ENCODE measurements around the gene SSR1.
"Not testable (repeated sequence)": the region's sequence is repeated elsewhere in the genome, so short reads cannot be mapped to it uniquely, and the experiment has no call there.

SSR1 gene

DNA sequence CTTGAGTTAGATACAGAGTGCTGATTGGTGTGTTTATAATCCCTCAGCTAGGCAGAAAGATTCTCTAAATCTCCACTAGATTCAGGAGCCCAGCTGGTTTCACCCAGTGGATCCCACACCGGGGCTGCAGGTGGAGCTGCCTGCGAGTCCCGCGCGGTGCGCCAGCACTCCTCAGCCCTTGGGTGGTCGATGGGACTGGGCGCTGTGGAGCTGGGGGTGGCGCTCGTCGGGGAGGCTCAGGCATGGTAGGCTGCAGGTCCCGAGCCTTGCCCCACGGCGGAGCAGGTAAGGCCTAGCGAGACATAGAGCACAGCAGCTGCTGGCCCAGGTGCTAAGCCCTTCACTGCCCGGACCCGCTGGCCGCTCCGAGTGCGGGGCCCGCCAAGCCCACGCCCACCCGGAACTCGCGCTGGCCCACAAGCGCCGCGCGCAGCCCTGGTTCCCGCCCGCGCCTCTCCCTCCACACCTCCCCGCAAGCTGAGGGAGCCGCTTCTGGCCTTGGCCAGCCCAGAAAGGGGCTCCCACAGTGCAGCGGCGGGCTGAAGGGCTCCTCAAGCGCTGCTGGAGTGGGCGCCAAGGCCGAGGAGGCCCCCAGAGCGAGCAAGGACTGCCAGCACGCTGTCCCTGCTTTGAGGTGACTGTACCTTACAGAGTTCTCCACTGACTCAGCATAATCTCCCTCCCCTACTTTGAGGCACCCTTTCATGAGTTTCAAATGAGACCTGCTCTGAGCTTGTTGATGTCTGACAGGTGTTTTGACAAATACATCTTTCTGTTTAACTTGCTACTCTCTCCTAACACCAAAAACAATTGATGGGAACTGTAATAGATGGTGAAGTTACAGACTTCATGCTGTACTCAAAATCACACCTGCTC, 3.9 kb upstream of the SSR1 start:
- DNase-seq: no peak

DNA sequence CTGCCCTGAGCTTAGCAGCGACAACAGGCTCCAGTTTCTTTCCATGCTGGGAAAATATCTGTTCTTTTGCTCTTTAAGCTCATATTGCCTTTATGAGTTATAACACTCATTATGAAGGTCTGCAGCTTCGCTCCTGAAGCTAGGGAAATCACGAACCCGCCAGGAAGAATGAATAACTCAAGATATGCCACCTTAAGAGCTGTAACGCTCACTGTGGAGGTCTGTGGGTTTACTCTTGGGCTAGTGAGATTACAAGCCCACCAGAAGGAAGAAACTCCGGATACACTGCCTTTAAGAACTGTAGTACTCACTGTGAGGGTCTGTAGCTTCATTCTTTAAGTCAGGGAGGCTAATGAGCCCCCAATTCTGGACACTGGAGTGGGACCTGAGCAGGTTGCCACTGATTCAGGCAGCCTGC, 3.0 kb upstream of the SSR1 start:
- no peak for DNase-seq

DNA sequence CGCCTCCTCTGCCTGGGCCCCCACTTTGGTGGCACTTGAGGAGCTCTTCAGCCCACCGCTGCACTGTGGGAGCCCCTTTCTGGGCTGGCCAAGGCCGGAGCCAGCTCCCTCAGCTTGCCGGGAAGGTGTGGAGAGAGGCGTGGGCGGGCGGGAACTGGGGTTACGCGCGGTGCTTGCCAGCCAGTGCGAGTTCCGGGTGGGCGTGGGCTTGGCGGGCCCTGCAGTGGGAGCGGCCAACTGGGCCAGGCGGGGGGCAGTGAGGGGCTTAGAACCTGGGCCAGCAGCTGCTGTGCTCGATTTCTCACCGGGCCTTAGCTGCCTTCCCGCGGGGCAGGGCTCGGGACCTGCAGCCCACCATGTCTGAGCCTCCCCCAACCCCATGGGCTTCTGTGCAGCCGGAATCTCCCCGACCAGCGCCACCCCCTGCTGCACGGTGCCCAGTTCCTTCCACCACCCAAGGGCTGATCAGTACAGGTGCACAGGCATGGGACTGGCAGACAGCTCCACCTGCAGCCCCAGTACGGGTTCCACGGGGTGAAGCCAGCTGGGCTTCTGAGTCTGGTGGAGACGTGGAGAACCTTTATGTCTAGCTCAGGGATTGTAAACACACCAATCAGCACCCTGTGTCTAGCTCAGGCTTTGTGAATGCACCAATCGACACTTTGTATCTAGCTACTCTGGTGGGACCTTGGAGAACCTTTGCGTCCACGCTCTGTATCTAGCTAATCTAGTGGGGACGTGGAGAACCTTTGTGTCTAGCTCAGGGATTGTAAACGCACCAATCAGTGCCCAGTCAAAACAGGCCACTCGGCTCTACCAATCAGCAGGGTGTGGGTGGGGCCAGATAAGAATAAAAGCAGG, 2.3 kb upstream of the SSR1 start:
- DNase-seq: not testable (repeated sequence)

DNA sequence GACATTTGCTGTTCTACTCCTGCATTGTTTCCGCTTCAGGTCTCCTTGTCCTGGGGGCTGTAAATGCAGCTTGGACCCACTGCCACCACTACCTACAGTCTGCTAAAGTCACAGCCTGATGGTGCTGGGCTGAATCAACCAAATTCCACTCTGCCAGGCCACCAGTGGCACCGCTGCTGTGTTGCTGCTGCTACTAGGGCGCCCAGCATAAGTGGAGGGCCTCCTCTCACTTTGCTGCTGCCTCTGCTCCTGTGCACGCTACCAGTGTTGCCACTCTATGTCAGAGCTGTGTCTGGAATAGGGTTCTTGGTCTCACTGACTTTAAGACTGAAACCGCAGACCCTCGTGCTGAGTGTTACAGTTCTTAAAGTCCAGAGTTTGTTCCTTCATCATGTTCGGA, 1.4 kb upstream of the SSR1 start:
- DNase-seq: no peak

DNA sequence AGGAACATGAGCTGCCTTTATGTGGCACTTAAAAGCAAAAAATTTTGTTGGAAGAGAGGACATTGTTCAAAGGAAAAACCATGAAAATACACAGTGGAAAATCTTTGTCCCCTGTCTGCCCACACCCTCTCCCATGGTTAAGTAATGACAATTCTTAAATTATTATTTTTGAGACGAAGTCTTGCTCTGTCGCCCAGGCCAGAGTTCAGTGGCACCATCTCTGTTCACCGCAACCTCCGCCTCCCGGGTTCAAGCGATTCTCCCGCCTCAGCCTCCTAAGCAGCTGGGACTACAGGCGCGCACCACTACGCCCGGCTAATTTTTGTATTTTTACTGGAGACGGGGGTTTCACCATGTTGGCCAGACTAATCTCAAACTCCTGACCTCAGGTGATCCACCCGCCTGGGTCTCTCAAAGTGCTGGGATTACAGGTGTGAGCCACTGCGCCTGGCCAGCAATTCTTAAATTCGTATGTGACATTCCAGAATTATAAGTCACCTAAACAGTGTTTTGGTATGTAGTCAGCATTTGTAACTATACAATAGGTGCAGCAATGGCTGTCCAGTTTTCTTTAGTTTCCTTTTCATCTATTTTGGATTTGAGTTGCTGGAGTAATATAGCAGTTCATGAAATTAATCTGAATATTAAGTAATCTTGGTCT, 636 bp upstream of the SSR1 start:
- no peak for DNase-seq

DNA sequence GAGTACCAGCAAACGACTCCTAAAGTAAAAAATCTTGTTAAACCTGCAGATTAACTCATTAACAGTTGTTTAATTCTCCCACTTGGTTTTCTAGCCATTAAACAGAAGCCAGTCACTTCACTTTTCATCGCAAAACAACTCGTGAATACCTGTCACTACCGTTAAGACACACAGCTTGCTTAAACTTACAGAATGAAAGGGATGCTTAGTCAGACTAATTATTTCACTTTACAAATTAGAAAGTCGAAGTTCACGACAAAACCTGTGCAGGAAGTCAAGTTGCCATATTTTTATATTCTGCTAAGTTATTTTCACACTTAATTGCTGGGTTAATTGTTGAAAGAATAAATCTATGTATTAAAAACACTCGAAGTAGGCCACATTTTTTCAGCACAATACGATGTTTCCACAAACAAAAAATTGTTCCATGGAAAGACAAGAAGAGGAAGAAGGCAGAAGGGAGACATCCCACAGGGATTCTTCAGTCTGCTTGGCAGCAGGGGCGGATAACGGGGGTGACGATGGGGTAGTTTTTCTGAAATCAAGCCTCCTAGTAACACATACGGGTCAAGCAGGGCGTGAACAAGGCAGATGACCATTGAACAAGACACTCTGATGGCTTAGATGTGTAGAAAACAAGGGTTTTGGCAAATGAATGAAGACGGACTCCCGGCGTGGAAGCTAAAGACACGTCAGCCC, 933 bp downstream of the SSR1 start:
- DNase-seq: no peak

DNA sequence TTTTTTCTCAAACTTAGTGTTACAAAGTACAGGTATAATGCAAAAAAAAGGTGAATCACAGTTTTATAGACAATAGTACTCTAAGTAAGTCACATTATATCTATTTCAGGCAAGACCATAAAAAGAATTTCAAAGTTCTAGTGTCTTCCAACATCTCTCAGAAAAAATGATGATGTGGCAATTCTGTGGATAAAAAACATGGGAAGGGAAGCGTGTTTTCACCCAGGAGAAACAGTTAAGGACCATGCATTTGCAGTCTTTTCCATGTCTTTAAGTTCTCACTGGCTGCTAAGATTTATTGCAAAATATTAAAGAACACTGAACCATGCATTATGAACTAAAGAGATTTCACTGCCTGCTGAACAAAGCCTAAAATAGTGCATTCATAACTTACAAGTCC, 1.8 kb downstream of the SSR1 start:
- no peak for DNase-seq

DNA sequence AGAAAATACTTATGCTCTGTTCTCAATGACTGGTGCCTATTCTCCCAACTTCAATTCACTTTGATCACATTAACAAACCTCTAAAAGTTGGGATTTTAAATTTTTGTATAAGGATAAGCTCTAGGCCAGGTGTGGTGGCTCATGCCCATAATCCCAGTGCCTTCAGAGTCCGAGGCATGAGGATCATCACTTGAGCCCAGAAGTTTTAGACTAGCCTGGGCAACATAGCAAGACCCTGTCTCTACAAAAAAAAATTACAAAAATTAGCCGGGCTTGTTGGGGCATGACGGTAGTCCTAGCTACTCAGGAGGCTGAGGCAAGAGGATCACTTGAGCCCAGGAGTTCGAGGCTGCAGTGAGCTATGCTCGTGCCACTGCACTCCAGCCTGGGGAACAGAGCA, 3.9 kb downstream of the SSR1 start:
- DNase-seq: no peak

DNA sequence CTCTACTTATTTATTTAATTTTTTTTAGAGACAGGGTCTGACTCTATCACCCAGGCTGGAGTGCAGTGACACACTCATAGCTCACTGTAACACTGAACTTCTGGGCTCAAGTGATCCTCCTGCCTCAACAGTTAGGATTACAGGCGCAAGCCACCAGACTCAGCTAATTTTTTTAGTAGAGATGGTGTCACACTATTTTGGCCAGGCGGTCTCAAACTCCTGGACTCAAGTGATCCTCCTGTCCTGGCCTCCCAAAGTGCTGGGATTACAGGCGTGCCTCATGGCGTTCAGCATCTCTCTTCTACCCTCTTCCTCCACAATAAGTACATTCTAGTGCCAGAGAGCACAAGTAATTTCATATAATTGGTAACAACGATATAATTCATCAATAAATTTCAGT, 5.5 kb downstream of the SSR1 start:
- DNase-seq: no peak

DNA sequence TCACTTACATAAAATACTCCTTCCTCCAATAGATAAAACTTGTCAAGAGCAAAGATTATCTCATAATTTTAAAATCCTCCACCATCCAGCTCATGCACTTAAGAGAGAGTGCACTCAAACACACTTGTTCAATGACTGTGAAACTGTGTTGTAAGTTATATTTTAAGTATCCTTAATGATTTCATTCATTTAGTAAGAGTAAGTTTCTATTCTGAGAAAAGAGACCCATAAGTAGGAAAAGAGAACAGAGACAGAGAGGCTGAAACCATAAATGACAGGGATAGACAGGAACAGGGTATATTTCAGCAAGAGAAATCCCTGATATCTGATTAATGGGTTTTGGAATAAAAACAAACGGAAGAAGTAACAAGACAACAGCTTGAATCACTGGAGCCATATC, 8.2 kb downstream of the SSR1 start:
- DNase-seq: no peak

DNA sequence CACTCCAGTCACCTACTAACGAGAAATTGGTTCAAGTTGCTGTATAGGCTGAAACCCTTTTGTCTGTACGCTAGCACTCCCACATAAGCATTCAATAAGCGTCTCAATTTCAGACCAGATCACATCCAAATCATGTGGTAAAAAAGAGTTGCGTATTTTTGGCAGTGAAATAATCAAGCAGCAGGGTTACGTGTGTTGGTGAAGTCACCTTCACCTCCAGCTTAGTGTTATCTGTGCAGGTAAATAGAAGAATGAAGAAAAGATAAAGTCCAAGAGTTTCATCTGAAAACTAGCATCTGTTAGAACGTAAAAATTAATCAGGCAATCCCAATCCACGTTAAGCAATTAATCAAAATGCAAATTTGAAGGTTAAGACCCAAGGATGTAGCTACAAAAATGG, 11.3 kb downstream of the SSR1 start:
- DNase-seq: no peak

DNA sequence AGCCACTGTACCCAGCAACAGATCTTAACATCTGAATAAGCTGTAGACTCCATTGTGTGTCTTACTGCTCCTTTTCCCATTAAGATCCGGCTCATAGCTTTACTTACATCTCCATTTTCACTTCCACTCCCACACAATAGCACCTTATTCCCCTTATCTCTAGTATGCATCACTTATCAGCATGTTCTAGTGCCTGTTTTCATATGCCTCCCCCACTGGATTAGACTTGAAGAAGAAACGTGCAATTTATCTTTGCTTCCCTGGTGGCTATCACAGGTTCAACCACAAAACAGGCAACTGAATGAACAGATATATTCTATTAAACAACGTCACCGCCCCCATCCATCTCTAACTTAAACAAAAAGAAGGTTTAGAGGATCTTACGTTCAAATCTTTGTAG, 12.1 kb downstream of the SSR1 start:
- no peak for DNase-seq

DNA sequence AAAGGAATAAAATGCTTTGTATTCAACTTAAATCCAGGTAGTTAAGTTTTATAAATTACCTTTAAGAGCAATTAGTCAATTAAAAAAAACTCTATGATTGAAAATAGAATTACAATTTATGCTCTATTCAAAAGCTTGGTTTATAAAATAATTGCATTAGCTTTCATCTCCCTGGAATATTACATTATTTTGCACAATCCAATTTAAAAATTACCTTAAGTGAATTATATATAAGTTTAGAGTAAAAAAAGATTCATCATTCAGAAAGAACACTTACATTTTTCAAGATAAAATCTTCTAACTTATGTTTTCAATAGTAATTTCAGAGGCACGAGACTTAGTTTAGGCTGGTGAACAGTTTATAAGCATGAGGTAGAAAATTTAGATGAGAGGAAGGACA, 14.9 kb downstream of the SSR1 start:
- no peak for DNase-seq

DNA sequence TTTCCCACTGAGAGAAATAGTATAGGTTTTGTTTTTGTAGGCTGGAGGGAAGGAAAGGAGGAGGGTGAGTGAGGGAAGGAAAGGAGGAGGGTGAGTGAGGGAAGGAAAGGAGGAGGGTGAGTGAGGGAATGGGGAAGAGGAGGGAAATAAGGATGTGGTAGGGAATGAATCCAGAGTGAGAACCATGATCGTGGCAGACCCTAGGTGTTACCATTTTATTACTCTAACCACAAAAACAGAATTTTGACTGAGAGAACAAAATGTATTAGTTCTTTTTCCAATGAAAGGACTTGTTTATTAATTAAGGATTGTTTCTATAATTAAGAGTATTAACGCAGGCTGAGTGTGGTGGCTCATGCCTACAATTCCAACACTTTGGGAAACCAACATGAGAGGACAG, 16.4 kb downstream of the SSR1 start:
- DNase-seq: no peak

DNA sequence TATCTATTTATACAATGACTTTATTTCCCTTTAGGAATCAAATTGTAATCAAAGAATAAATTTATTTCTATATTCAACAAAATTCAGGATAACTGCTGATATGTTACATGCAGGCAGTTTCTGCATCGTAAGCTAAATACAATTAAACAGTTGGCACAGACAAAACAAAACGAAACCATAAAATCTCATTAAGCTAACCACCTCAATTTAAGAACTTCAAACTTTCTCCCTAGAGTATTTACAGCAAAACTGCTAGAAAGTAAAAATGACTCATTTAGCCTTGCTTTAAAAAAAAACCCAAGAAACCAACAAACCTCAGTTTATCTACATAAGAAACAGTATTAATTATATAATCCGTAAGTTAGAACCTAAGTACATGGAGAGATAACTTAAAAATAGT, 17.1 kb downstream of the SSR1 start:
- DNase-seq: no peak

DNA sequence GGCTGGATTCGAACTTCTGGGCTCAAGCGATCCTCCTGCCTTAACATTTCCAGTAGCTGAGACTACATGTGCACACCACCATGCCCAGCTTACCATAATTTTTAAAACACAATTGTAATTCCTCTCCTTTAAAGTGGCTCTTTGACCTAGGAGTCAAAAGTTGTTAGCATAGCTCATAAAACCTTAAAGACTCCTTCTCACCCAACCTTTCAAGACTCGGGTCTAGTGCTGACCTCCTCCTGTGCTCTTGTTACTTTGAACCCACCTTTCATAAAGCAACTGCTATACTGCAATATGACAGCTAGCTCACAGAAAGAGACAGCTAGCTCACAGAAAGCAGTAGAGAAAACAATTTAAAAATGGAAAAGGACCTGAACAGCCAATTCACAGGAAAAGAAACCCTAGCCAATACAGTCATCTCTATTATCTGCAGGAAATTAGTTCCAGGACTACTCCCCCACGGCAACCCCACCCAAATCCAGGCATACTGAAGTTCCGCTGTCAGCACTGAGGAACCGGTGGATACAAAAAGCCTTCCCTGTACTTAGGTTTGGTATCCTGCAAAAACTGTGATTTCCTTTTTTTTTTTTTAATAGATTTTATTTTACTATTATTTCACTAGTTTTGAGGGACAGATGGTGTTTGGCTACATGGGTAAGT, 20.3 kb downstream of the SSR1 start:
- DNase-seq: no peak

DNA sequence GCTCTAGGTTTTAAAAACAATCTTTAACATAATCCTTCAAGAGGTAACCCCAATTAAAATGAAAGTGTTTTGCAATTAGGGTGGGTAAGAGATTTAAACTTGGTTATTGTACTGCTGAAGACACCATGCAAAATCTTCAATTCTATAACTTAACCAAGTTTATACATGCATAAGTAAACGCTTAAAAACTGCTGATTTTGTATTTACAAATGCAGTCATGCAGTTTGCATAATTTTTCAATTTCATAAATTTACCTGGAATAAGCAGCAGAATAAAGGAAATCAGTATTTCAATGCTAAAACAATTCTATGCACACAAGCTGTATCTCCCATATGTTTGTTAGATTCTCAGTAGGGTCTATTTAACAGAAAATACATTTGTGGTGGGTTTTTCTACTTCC, 22.9 kb downstream of the SSR1 start:
- no peak for DNase-seq

DNA sequence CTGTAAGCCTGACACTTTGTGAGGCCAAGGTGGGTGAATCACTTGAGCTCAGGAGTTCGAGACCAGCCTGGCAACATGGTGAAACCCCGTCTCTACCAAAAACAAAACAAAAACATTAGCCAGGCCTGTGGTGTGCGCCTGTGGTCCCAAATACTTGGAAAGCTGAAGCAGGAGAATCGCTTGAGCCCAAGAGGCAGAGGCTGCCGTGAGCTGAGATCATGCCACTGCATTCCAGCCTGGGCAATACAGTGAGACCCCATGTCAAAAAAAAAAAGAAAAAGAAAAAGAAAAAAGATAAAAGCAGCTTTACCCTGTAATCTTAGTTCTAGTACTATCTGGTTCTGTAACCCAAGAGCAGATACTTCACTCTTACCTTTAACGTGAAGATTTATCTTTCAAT, 27.6 kb downstream of the SSR1 start:
- DNase-seq: no peak

DNA sequence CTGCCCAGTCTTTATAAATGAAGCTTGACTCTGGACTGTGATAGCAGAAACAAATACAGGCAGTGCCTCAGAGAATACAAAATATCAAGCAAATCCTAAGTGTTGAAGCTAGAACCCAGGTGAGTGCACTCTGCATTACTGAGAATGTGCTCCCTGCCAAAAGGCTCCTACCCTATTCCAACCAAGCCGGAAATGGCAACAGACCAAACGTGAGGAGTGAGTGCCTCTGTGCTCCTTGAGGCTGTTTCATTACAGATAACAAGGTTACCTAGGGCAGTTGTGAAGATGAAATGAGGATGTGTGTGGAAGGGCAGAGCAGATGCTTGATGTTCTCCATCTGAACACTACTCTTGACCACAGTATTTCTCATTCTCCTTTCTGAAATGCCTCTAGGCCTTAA, 29.3 kb downstream of the SSR1 start:
- no peak for DNase-seq

DNA sequence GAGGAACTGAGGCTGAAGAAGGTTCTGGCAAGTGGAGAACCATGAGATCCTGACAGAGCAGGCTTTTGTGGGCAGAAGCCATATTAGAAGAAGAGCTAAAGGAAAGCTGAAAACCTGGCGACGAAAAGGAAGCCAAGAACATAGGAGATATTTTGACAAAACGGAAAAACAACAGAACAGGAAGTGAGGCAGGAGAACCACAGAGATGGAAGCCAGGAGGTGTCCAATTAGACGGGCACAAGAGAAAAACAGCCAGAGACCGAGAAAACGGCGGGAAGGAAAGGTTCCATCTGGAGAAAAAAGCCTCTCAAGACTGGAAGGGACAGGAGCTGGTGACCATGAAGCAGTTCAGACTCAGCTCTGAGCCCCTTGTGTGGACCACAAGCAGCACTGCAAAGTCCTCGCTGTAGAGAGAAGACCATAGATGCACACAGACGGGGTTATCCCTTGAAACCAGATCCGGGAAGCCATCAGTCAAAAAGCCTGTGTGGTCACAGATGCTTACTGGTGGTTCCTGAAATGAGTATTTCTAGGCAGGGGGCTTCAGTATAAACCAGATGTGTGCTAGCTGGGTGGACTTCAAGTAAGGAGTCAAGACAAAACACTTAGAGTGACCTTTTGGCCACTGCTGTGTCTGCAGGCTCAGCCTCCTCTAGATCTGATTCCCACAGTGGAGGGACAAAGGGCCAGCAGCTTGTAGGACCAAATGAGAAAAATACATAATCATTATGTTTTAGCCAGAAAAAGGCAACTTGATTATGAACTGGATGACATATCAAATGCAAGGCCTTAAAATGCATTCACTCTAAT, 30.7 kb downstream of the SSR1 start:
- DNase-seq: no peak

DNA sequence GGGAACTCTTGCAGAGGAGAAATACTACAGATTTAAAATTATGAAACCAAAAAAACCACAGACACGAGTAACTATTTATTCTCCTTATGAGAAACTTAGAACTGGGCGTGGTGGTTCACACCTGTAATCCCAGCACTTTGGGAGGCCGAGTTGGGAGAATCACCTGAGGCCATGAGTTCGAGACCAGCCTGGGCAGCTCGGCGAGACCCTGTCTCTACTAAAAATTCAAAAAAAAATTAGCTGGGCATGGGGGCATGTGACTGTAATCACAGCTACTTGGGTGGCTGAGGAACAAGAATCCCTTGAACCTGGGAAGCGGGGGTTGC, 36.8 kb downstream of the SSR1 start:
- no peak for DNase-seq

DNA sequence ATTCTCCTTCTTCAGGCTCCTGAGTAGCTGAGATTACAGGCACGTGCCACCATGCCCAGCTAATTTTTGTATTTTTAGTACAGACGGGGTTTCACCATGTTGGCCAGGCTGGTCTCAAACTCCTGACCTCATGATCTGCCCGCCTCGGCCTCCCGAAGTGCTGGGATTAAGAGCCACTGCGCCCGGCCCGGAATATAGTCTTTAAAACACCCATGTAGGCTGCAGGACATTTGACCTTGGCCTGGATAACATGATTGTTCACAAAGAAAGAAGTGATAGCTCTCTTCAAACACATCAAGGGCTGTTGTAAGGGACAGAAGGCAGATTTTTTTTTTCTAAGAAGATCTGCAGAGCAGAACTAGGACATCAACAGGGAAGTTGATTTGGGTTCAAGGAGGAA, 38.5 kb downstream of the SSR1 start:
- DNase-seq: not testable (repeated sequence)
